Adrenal gland (tissue), 12 donors: Measurements from ENCODE around the gene UBE2O. TPM values are rescaled to one million over a fixed set of nuclear protein-coding genes. Genes with fewer than 3 reads are reported as not detected.

ENCODE experiments used
- DNase-seq, 7 donors: peaks; one replicate each; pipeline ENCODE4 v3.0.0-alpha.2; 2019 to 2020
- H3K27ac ChIP-seq, 5 donors: fragments of 200-600 bp; sonication (generic) in 4 of 5; 1 replicate in 3 of 5; 2 replicates in 2 of 5; pipeline versions ENCODE4 v1.5.1 to v1.8.0; 2016 to 2020; ENCODE audit warnings: mild to moderate bottlenecking in 1 of 5
- H3K27me3 ChIP-seq: fragments of 200-600 bp; 2 replicates; pipeline ENCODE4 v1.8.0; 2021
- H3K36me3 ChIP-seq, 2 donors: fragments of 200-600 bp; replicated peaks in 1 of 2; 1 replicate in 1 of 2; 2 replicates in 1 of 2; pipeline versions ENCODE4 v1.5.1 to v1.8.0; 2018 to 2022
- H3K4me1 ChIP-seq, 2 donors: fragments of 200-600 bp; replicated peaks in 1 of 2; 1 replicate in 1 of 2; 2 replicates in 1 of 2; pipeline versions ENCODE4 v1.5.1 to v1.8.0; 2018 to 2021
- H3K4me3 ChIP-seq, 4 donors: fragments of 200-600 bp; sonication (generic) in 3 of 4; one replicate each; pipeline ENCODE4 v1.5.1; 2016 to 2018
- H3K9me3 ChIP-seq, 3 donors: fragments of 200-600 bp; sonication (generic) in 1 of 3; replicated peaks in 1 of 3; 1 replicate in 2 of 3; 2 replicates in 1 of 3; pipeline versions ENCODE4 v1.5.1 to v1.8.0; 2016 to 2021
- POLR2A ChIP-seq, 2 donors: fragments of 450-650 bp; IDR thresholded peaks; one replicate each; pipeline ENCODE4 v1.6.1; 2017; ENCODE audit warnings: antibody characterized with exemption in 2 of 2, mild to moderate bottlenecking in 2 of 2, moderate library complexity in 1 of 2
- WGBS, 4 donors: extraction: QIAGEN DNeasy Blood & Tissue Kit in 2 of 4; methylation state at CpG; one replicate each; pipeline versions ENCODE4 v1.1.5 to v1.1.7; 2013 to 2017; 5-methylcytosine and 5-hydroxymethylcytosine counted together
- intact Hi-C, 2 donors: fragments of 100-400 bp; cut with DNase I; formaldehyde crosslinking; loops; one replicate each; pipeline versions ENCODE4 v1.14.1 to v1.15.0; 2022 to 2023
- polyA plus RNA-seq, 3 donors: library from polyadenylated mRNA; stranded (reverse); fragments of 200-250 nt in 2 of 3; fragments of 350-450 nt in 1 of 3; fragmentation: Illumina TruSeq in 1 of 3; extraction: RNeasy Lipid Tissue Mini Kit (QIAGEN cat#74804) in 1 of 3; gene quantifications; one replicate each; pipeline ENCODE4 v1.2.3, GENCODE V29; 2013 to 2014
- total RNA-seq, 9 donors: library from RNA; depleted of rRNA in 4 of 9; stranded (reverse); fragments of >200 nt in 4 of 9; fragments of 120-200 nt in 1 of 9; fragmentation: NEBNext Ultra II Directional in 1 of 9; extraction: Animal tissue kit (Norgen Biotek cat#: 25700) in 1 of 9; gene quantifications; one replicate each; pipeline versions ENCODE4 v1.1.0 to v1.2.4, GENCODE V29; 2013 to 2023
- TF ChIP-seq, protein P1 (sequence below), 6 experiments: fragments of 450-650 bp in 4 of 6; fragments of 200-600 bp in 2 of 6; sonication (generic) in 1 of 6; IDR thresholded peaks; 1 replicate in 5 of 6; 2 replicates in 1 of 6; pipeline versions ENCODE4 v1.5.1 to v1.8.0; 2016 to 2021; ENCODE audit warnings: antibody characterized with exemption in 6 of 6, mild to moderate bottlenecking in 2 of 6, moderate library complexity in 1 of 6
- donor health status: healthy with polysubstance abuse.
- donor health status: Bipolar disorder and iron deficiency.
- donor health status: DM: yes; HTN: yes; CAD: no.
- donor health status: DM: no; HTN: no; CAD: no.
- donor health status: DM: no; HTN: no; CAD: no.
- donor health status: DM: yes; HTN: yes; CAD: no.

Gene UBE2O
- total and polyA plus RNA-seq, 12 donors, result 9.8 to 21.8 (median 15.8) TPM

DNA sequence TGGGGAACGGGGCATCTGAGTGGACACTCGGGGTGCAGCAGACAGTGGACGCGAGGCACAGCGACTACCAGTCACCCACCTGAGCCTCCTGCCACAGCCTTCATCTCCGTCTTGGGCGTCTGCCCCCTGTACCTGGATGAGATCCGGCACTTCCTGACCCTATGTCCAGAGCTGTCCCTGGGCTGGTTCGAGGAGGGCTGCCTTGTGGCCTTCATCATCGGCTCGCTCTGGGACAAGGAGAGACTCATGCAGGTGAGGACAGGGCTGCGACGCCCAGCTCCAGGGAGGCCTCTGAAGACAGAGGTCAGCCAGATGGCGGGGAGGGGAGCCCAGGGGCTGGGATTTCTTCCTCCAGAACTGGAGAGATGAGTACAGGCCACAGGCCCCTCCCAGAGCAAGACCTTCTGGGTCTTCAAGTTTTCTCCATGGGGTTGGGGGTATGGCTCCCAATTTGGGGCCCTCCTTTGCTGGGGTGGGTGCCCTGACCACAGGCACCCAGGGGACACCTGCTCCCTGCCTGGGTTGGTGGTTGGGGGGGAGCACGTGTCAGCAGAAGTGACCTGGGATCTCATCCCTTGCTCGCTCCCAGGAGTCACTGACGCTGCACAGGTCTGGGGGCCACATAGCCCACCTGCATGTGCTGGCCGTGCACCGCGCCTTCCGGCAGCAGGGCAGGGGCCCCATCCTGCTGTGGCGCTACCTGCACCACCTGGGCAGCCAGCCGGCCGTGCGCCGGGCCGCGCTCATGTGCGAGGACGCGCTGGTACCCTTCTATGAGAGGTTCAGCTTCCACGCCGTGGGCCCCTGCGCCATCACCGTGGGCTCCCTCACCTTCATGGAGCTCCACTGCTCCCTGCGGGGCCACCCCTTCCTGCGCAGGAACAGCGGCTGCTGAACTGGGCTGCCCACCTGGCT, 16.4 kb upstream of the UBE2O start:
- Histone ChIP-seq H3K9me3 (no peaks in the 10 kb centered on the region), H3K36me3 (peaks cover 0 to 7% of the 10 kb centered on the region in 2 donors), H3K27ac (no peak overlapping the region), H3K27me3 (no peaks in the 10 kb centered on the region), H3K4me1 (peaks cover 0 to 3% of the 10 kb centered on the region in 2 donors), H3K4me3 (no peak overlapping the region)
- DNase-seq, result no peak
- 87 to 93% (median 91%) methylated on average over 12 to 38 of the region's 38 CpGs for WGBS, 4 donors
- intact Hi-C loops, result loop anchor here in 1 of 2 donors (5.0 kb wide), 1 partner anchor 38 kb away; no protein-coding TSS in a partner anchor
- TF ChIP-seq, protein P1, sequence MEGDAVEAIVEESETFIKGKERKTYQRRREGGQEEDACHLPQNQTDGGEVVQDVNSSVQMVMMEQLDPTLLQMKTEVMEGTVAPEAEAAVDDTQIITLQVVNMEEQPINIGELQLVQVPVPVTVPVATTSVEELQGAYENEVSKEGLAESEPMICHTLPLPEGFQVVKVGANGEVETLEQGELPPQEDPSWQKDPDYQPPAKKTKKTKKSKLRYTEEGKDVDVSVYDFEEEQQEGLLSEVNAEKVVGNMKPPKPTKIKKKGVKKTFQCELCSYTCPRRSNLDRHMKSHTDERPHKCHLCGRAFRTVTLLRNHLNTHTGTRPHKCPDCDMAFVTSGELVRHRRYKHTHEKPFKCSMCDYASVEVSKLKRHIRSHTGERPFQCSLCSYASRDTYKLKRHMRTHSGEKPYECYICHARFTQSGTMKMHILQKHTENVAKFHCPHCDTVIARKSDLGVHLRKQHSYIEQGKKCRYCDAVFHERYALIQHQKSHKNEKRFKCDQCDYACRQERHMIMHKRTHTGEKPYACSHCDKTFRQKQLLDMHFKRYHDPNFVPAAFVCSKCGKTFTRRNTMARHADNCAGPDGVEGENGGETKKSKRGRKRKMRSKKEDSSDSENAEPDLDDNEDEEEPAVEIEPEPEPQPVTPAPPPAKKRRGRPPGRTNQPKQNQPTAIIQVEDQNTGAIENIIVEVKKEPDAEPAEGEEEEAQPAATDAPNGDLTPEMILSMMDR (IDR thresholded peaks at IDR 0.05), result no peak
- TF ChIP-seq POLR2A (IDR thresholded peaks at IDR 0.05), result no peak

DNA sequence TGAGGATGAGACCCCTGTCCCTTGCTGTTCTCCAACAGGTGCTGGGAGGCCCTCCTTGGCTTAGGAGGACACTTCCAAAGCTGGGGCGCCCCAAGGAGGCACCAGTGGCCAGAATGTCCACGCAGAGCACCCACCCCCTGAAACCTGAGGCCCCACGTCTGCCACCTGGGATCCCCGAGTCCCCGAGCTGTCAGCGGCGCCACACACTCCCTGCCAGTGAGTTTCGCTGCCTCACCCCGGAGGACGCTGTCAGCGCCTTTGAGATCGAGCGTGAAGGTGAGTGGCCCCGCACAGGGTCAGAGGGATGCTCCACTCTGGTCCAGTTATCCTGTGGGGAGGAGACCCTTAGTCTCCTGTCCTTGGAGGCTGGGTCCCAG, 15.7 kb upstream of the UBE2O start:
- DNase-seq, result no peak
- H3K9me3 ChIP-seq, result no peaks in the 10 kb centered on the region
- intact Hi-C loops, result loop anchor here in 1 of 2 donors (5.0 kb wide), 1 partner anchor 39 kb away; no protein-coding TSS in a partner anchor
- H3K36me3 ChIP-seq, result peaks cover 0 to 7% of the 10 kb centered on the region in 2 donors
- 83 to 98% (median 88%) methylated on average over 7 to 14 of the region's 14 CpGs for WGBS, 4 donors
- H3K4me1 ChIP-seq, result peaks cover 0 to 3% of the 10 kb centered on the region in 2 donors
- H3K27me3 ChIP-seq, result no peaks in the 10 kb centered on the region
- no peak overlapping the region for H3K4me3 ChIP-seq
- H3K27ac ChIP-seq, result no peak overlapping the region
- TF ChIP-seq POLR2A (IDR thresholded peaks at IDR 0.05), result no peak
- TF ChIP-seq, protein P1 (IDR thresholded peaks at IDR 0.05), result no peak

DNA sequence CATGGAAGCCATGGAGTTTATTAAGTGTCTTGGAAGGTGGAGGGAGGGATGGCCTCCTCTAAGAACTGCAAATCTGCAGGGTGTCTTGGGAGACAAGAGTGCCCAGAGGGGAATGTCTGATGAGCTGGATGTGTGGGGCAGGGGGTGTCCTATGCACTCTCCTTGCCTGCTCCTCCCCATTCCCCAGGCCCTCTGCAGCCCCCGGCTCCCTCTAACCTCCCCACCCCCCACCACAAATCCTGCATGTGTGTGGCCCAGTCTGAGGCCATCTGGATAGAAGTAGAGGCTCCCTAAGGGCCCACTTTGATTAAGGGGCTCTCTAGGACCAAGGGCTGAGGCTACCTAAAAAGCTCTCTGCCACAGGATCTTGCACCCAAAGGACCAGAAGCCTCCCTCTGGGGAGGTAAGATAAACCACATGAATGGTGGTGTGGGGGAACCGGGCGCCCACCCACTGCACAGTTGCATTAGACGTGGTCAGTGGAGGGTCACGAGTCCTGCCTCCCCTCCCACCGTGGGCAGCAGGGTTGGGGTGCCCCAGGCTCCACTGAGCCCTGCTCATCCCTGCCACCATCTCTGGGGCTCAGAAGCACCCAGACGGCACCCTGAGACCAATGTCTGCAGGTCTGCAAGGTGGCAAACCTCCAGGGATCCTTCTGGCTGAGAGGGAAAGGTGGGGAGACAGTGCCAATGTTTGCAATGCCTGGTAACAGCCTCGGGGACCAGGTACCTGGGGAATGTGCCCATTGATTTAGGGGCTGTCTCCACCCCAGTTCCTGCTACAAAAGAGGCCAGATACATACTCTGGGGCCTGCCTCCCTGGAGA, 15.1 kb upstream of the UBE2O start:
- intact Hi-C loops, result loop anchor here in 1 of 2 donors (5.0 kb wide), 1 partner anchor 39 kb away; no protein-coding TSS in a partner anchor
- 63 to 81% (median 77%) methylated on average over 1 to 8 of the region's 8 CpGs for WGBS, 4 donors

More for the DNA sequence above, 15.1 kb upstream of the UBE2O start:
- Histone ChIP-seq H3K27ac (no peak overlapping the region), H3K27me3 (no peaks in the 10 kb centered on the region), H3K36me3 (peaks cover 0 to 7% of the 10 kb centered on the region in 2 donors), H3K4me1 (peaks cover 0 to 3% of the 10 kb centered on the region in 2 donors), H3K4me3 (no peak overlapping the region), H3K9me3 (no peaks in the 10 kb centered on the region)
- no peak for DNase-seq
- TF ChIP-seq, protein P1 (IDR thresholded peaks at IDR 0.05), result no peak
- TF ChIP-seq POLR2A (IDR thresholded peaks at IDR 0.05), result no peak
